Thyroid gland (tissue), 4 donors: ENCODE data around the gene PELI2.

ENCODE experiments used
- POLR2A ChIP-seq, 2 donors: fragments of 450-650 bp; IDR thresholded peaks; one replicate each; pipeline ENCODE4 v1.6.1; 2017; ENCODE audit warnings: antibody characterized with exemption in 2 of 2, mild to moderate bottlenecking in 2 of 2, moderate library complexity in 1 of 2
- TF ChIP-seq, protein P1 (sequence below), 6 experiments: fragments of 200-600 bp in 3 of 6; fragments of 450-650 bp in 3 of 6; sonication (generic) in 3 of 6; IDR thresholded peaks; one replicate each; pipeline ENCODE4 v1.5.1; 2016 to 2019; ENCODE audit warnings: antibody characterized with exemption in 6 of 6, mild to moderate bottlenecking in 2 of 6, inconsistent platforms in 1 of 6, moderate library complexity in 1 of 6

DNA sequence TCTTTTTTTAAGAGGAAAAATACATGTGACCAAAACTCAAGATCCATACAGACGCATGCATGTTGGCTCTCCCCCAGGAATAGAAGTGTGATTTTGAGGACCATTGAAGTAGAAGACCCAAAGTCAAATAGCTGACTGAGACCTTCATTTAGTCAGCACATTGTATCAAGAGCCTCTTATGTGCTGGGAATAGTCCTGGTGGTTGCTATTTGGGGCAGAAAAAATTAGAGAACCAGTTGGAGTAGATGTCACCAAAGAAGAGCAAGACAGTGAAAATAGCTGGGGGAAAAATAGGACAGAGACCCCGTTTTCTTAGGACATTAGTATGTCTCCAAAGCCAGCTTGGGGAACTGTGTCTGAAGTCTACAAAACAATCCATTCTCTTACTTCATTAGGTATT lies 93.6 kb downstream of the PELI2 start:
- TF ChIP-seq, protein P1, sequence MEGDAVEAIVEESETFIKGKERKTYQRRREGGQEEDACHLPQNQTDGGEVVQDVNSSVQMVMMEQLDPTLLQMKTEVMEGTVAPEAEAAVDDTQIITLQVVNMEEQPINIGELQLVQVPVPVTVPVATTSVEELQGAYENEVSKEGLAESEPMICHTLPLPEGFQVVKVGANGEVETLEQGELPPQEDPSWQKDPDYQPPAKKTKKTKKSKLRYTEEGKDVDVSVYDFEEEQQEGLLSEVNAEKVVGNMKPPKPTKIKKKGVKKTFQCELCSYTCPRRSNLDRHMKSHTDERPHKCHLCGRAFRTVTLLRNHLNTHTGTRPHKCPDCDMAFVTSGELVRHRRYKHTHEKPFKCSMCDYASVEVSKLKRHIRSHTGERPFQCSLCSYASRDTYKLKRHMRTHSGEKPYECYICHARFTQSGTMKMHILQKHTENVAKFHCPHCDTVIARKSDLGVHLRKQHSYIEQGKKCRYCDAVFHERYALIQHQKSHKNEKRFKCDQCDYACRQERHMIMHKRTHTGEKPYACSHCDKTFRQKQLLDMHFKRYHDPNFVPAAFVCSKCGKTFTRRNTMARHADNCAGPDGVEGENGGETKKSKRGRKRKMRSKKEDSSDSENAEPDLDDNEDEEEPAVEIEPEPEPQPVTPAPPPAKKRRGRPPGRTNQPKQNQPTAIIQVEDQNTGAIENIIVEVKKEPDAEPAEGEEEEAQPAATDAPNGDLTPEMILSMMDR (IDR thresholded peaks at IDR 0.05) = no peak
- no peak for TF ChIP-seq POLR2A (IDR thresholded peaks at IDR 0.05)
